ENCODE measurements around the gene TBL1Y.
"Not testable (repeated sequence)": the region's sequence is repeated elsewhere in the genome, so short reads cannot be mapped to it uniquely, and the experiment has no call there.

TBL1Y gene

GRCh38 chrY:7052461-7052860, 142.0 kb downstream of the TBL1Y start:
- not testable (repeated sequence) for H3K9ac ChIP-seq (ENCODE audit: low read length in 5 of 5); H3K4me3 ChIP-seq (ENCODE audit: low read depth in 1 of 5, low read length in 5 of 5); H3K27me3 ChIP-seq (ENCODE audit: control insufficient read depth in 5 of 5, insufficient read depth in 4 of 5, low read length in 5 of 5); H3K9me3 ChIP-seq (ENCODE audit: control insufficient read depth in 5 of 5, low read length in 5 of 5); H3K27ac ChIP-seq (ENCODE audit: low read depth, low read length); H3K36me3 ChIP-seq (ENCODE audit: control insufficient read depth in 5 of 5, insufficient read depth in 5 of 5, low read length in 5 of 5); H3K4me1 ChIP-seq (ENCODE audit: control insufficient read depth in 5 of 5, insufficient read depth in 5 of 5, low read length in 5 of 5)

DNA sequence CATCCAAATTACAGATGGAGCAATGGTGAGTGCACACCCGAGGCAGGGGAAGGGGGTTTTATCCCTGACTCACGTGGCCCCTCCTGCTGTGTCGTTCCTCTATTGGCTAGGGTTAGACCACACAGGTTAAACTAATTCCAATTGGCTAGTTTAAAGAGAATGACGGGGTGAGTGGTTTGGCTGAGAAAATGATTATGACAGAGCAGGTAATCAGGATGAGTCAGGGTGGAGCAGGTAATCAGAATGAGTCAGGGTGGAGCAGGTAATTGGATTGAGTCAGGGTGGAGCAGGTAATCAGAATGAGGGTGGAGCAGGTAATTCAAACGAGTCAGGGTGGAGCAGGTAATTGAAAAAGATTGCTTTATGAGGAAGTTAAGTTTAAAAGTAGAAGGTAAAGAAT, 146.4 kb downstream of the TBL1Y start:
- Histone ChIP-seq H3K4me3 (ENCODE audit: low read depth in 1 of 5, low read length in 5 of 5) (no peak overlapping the region), H3K36me3 (ENCODE audit: control insufficient read depth in 5 of 5, insufficient read depth in 5 of 5, low read length in 5 of 5) (no peaks in the 10 kb centered on the region), H3K9ac (ENCODE audit: low read length in 5 of 5) (no peak overlapping the region), H3K27ac (ENCODE audit: low read depth, low read length) (no peak overlapping the region), H3K4me1 (ENCODE audit: control insufficient read depth in 5 of 5, insufficient read depth in 5 of 5, low read length in 5 of 5) (no peaks in the 10 kb centered on the region), H3K27me3 (ENCODE audit: control insufficient read depth in 5 of 5, insufficient read depth in 4 of 5, low read length in 5 of 5) (no peaks in the 10 kb centered on the region), H3K9me3 (ENCODE audit: control insufficient read depth in 5 of 5, low read length in 5 of 5) (no peaks in the 10 kb centered on the region)

- Histone ChIP-seq H3K4me1 (ENCODE audit: control insufficient read depth in 5 of 5, insufficient read depth in 5 of 5, low read length in 5 of 5) (no peaks in the 10 kb centered on the region), H3K27me3 (ENCODE audit: control insufficient read depth in 5 of 5, insufficient read depth in 4 of 5, low read length in 5 of 5) (no peaks in the 10 kb centered on the region), H3K27ac (ENCODE audit: low read depth, low read length) (no peak overlapping the region), H3K9ac (ENCODE audit: low read length in 5 of 5) (no peak overlapping the region), H3K4me3 (ENCODE audit: low read depth in 1 of 5, low read length in 5 of 5) (no peak overlapping the region), H3K36me3 (ENCODE audit: control insufficient read depth in 5 of 5, insufficient read depth in 5 of 5, low read length in 5 of 5) (no peaks in the 10 kb centered on the region), H3K9me3 (ENCODE audit: control insufficient read depth in 5 of 5, low read length in 5 of 5) (no peaks in the 10 kb centered on the region)
Measured at GRCh38 chrY:7078725-7079124, 168.2 kb downstream of the TBL1Y start.

GRCh38 chrY:7080548-7080947, 170.1 kb downstream of the TBL1Y start:
- H3K9me3 ChIP-seq (ENCODE audit: control insufficient read depth in 5 of 5, low read length in 5 of 5); H3K9ac ChIP-seq (ENCODE audit: low read length in 5 of 5); H3K27me3 ChIP-seq (ENCODE audit: control insufficient read depth in 5 of 5, insufficient read depth in 4 of 5, low read length in 5 of 5); H3K4me3 ChIP-seq (ENCODE audit: low read depth in 1 of 5, low read length in 5 of 5); H3K4me1 ChIP-seq (ENCODE audit: control insufficient read depth in 5 of 5, insufficient read depth in 5 of 5, low read length in 5 of 5); H3K27ac ChIP-seq (ENCODE audit: low read depth, low read length); H3K36me3 ChIP-seq (ENCODE audit: control insufficient read depth in 5 of 5, insufficient read depth in 5 of 5, low read length in 5 of 5): not testable (repeated sequence)

- Histone ChIP-seq H3K4me3 (ENCODE audit: low read depth in 1 of 5, low read length in 5 of 5) (no peak overlapping the region), H3K36me3 (ENCODE audit: control insufficient read depth in 5 of 5, insufficient read depth in 5 of 5, low read length in 5 of 5) (no peaks in the 10 kb centered on the region), H3K4me1 (ENCODE audit: control insufficient read depth in 5 of 5, insufficient read depth in 5 of 5, low read length in 5 of 5) (no peaks in the 10 kb centered on the region), H3K27me3 (ENCODE audit: control insufficient read depth in 5 of 5, insufficient read depth in 4 of 5, low read length in 5 of 5) (no peaks in the 10 kb centered on the region), H3K27ac (ENCODE audit: low read depth, low read length) (no peak overlapping the region), H3K9ac (ENCODE audit: low read length in 5 of 5) (no peak overlapping the region), H3K9me3 (ENCODE audit: control insufficient read depth in 5 of 5, low read length in 5 of 5) (no peaks in the 10 kb centered on the region)
Measured at GRCh38 chrY:7085606-7086005, 175.1 kb downstream of the TBL1Y start.

- no peak overlapping the region for H3K27ac ChIP-seq (ENCODE audit: low read depth, low read length)
- H3K27me3 ChIP-seq (ENCODE audit: control insufficient read depth in 5 of 5, insufficient read depth in 4 of 5, low read length in 5 of 5), result no peaks in the 10 kb centered on the region
- H3K4me1 ChIP-seq (ENCODE audit: control insufficient read depth in 5 of 5, insufficient read depth in 5 of 5, low read length in 5 of 5), result no peaks in the 10 kb centered on the region
- no peak overlapping the region for H3K9ac ChIP-seq (ENCODE audit: low read length in 5 of 5)
- H3K9me3 ChIP-seq (ENCODE audit: control insufficient read depth in 5 of 5, low read length in 5 of 5), result no peaks in the 10 kb centered on the region
- H3K4me3 ChIP-seq (ENCODE audit: low read depth in 1 of 5, low read length in 5 of 5), result no peak overlapping the region
- H3K36me3 ChIP-seq (ENCODE audit: control insufficient read depth in 5 of 5, insufficient read depth in 5 of 5, low read length in 5 of 5), result no peaks in the 10 kb centered on the region
Measured at GRCh38 chrY:7092836-7093235, 182.3 kb downstream of the TBL1Y start.

DNA sequence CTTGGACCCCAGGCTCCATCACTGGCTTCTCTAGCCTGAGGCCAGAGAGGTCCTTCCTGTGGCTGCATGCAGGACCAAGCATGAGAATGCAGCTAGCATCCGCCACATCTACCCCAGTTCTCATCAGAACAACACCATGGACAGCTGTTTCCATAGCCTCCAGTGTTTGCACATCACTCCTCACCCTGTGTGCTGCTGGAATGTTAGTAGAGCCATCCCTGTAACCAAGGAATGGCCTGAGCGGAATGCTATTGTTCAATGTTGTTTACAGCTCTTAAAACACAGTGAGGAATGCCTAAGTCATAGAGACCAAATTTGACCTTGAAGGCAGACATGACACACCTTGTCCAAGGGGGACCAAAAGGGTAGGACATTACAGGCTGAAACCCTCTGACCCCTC, 183.9 kb downstream of the TBL1Y start:
- no peaks in the 10 kb centered on the region for H3K9me3 ChIP-seq (ENCODE audit: control insufficient read depth in 5 of 5, low read length in 5 of 5)
- H3K9ac ChIP-seq (ENCODE audit: low read length in 5 of 5), result no peak overlapping the region
- no peaks in the 10 kb centered on the region for H3K4me1 ChIP-seq (ENCODE audit: control insufficient read depth in 5 of 5, insufficient read depth in 5 of 5, low read length in 5 of 5)
- no peaks in the 10 kb centered on the region for H3K27me3 ChIP-seq (ENCODE audit: control insufficient read depth in 5 of 5, insufficient read depth in 4 of 5, low read length in 5 of 5)
- H3K27ac ChIP-seq (ENCODE audit: low read depth, low read length), result no peak overlapping the region
- no peak overlapping the region for H3K4me3 ChIP-seq (ENCODE audit: low read depth in 1 of 5, low read length in 5 of 5)
- no peaks in the 10 kb centered on the region for H3K36me3 ChIP-seq (ENCODE audit: control insufficient read depth in 5 of 5, insufficient read depth in 5 of 5, low read length in 5 of 5)

DNA sequence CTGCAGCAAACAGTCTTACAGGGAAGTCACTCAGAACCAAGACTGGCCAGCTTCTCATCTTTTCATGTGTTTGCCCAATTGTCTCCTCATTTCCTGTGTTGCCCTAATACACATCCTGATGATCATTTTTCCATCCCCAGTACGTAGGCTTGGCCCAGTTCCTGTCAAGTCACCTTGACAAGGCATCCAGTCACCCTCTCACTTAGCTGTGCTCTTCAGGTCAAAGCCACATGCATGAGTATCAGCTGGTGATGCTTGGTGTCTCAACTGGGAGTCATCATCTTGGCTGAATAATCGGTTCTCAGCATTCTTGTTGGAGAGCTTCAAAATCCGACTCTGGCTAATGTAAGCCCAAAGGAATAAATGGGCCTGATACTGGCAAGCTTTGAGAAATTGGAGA, 186.5 kb downstream of the TBL1Y start:
- Histone ChIP-seq H3K4me1 (ENCODE audit: control insufficient read depth in 5 of 5, insufficient read depth in 5 of 5, low read length in 5 of 5) (no peaks in the 10 kb centered on the region), H3K27me3 (ENCODE audit: control insufficient read depth in 5 of 5, insufficient read depth in 4 of 5, low read length in 5 of 5) (no peaks in the 10 kb centered on the region), H3K27ac (ENCODE audit: low read depth, low read length) (no peak overlapping the region), H3K36me3 (ENCODE audit: control insufficient read depth in 5 of 5, insufficient read depth in 5 of 5, low read length in 5 of 5) (no peaks in the 10 kb centered on the region), H3K9me3 (ENCODE audit: control insufficient read depth in 5 of 5, low read length in 5 of 5) (no peaks in the 10 kb centered on the region), H3K4me3 (ENCODE audit: low read depth in 1 of 5, low read length in 5 of 5) (no peak overlapping the region), H3K9ac (ENCODE audit: low read length in 5 of 5) (no peak overlapping the region)

DNA sequence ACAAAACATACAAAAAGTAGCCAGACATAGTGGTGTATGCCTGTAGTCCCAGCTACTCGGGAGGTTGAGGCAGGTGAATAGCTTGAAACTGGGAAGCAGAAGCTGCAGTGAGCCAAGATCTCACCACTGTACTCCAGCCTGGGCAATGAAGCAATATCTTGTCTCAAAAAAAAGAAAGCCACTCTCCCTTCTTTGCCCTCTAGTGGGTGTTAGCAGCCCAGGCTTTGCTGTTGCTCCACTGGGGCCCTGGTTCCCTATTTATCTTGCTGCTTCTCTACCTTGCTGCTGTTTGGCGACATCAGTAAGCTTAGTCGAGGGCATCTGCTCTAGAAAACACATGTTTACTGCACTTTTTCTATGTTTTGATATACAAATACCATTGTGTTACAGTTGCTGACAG, 189.2 kb downstream of the TBL1Y start:
- Histone ChIP-seq H3K9me3 (ENCODE audit: control insufficient read depth in 5 of 5, low read length in 5 of 5) (no peaks in the 10 kb centered on the region), H3K4me1 (ENCODE audit: control insufficient read depth in 5 of 5, insufficient read depth in 5 of 5, low read length in 5 of 5) (no peaks in the 10 kb centered on the region), H3K9ac (ENCODE audit: low read length in 5 of 5) (no peak overlapping the region), H3K36me3 (ENCODE audit: control insufficient read depth in 5 of 5, insufficient read depth in 5 of 5, low read length in 5 of 5) (no peaks in the 10 kb centered on the region), H3K4me3 (ENCODE audit: low read depth in 1 of 5, low read length in 5 of 5) (no peak overlapping the region), H3K27ac (ENCODE audit: low read depth, low read length) (no peak overlapping the region), H3K27me3 (ENCODE audit: control insufficient read depth in 5 of 5, insufficient read depth in 4 of 5, low read length in 5 of 5) (no peaks in the 10 kb centered on the region)

GRCh38 chrY:7102680-7103079, 192.2 kb downstream of the TBL1Y start:
- Histone ChIP-seq H3K27ac (ENCODE audit: low read depth, low read length) (no peak overlapping the region), H3K9me3 (ENCODE audit: control insufficient read depth in 5 of 5, low read length in 5 of 5) (no peaks in the 10 kb centered on the region), H3K4me1 (ENCODE audit: control insufficient read depth in 5 of 5, insufficient read depth in 5 of 5, low read length in 5 of 5) (no peaks in the 10 kb centered on the region), H3K4me3 (ENCODE audit: low read depth in 1 of 5, low read length in 5 of 5) (no peak overlapping the region), H3K36me3 (ENCODE audit: control insufficient read depth in 5 of 5, insufficient read depth in 5 of 5, low read length in 5 of 5) (no peaks in the 10 kb centered on the region), H3K27me3 (ENCODE audit: control insufficient read depth in 5 of 5, insufficient read depth in 4 of 5, low read length in 5 of 5) (no peaks in the 10 kb centered on the region), H3K9ac (ENCODE audit: low read length in 5 of 5) (no peak overlapping the region)

- Histone ChIP-seq H3K4me1 (ENCODE audit: control insufficient read depth in 5 of 5, insufficient read depth in 5 of 5, low read length in 5 of 5) (no peaks in the 10 kb centered on the region), H3K36me3 (ENCODE audit: control insufficient read depth in 5 of 5, insufficient read depth in 5 of 5, low read length in 5 of 5) (no peaks in the 10 kb centered on the region), H3K27me3 (ENCODE audit: control insufficient read depth in 5 of 5, insufficient read depth in 4 of 5, low read length in 5 of 5) (no peaks in the 10 kb centered on the region), H3K27ac (ENCODE audit: low read depth, low read length) (no peak overlapping the region), H3K4me3 (ENCODE audit: low read depth in 1 of 5, low read length in 5 of 5) (no peak overlapping the region), H3K9ac (ENCODE audit: low read length in 5 of 5) (no peak overlapping the region), H3K9me3 (ENCODE audit: control insufficient read depth in 5 of 5, low read length in 5 of 5) (no peaks in the 10 kb centered on the region)
Measured at GRCh38 chrY:7107179-7107578, 196.7 kb downstream of the TBL1Y start.

Measured in subcutaneous abdominal adipose tissue (tissue), 5 donors.